Breast epithelium (tissue), 3 donors: ENCODE data around the gene TTBK2.

Source experiments
- CTCF ChIP-seq, 3 donors: fragments of 450-650 bp; IDR thresholded peaks; one replicate each; pipeline ENCODE4 v1.5.1; 2016 to 2017; ENCODE audit warnings: antibody characterized with exemption in 3 of 3, mild to moderate bottlenecking in 3 of 3, moderate library complexity in 3 of 3
- POLR2A ChIP-seq: fragments of 450-650 bp; IDR thresholded peaks from one replicate; pipeline ENCODE4 v1.6.1; 2016; ENCODE audit warnings: antibody characterized with exemption, mild to moderate bottlenecking, moderate library complexity
- POLR2AphosphoS5 ChIP-seq, 3 donors: sonication (generic); formaldehyde crosslinking; IDR thresholded peaks; one replicate each; pipeline ENCODE4 v1.6.1; 2017; ENCODE audit warnings: antibody characterized with exemption in 3 of 3

GRCh38 chr15:42919308-42919707 lies 1.3 kb downstream of the TTBK2 start:
- TF ChIP-seq CTCF (IDR thresholded peaks at IDR 0.05) (no peak), POLR2A (no peak), POLR2AphosphoS5 (IDR thresholded peaks at IDR 0.05) (no peak)
